ENCODE measurements around the gene ACOXL. TPM values are rescaled to one million over a fixed set of nuclear protein-coding genes. Genes with fewer than 3 reads are reported as not detected.

Gene ACOXL
- total RNA-seq, 1 experiment from 2014 or later, result not detected

GRCh38 chr2:111155610-111156009, 423.2 kb downstream of the ACOXL start:
- peaks cover 98% of the 10 kb centered on the region for H3K4me1 ChIP-seq (ENCODE audit: low read length)
- H2AFZ ChIP-seq (ENCODE audit: low read length), result no peak overlapping the region
- H3K4me3 ChIP-seq (ENCODE audit: low read length), result peak overlapping the region; percentile 23; the same call in 1 of the 2 replicates
- peak overlapping the region; percentile 95 for H3K27ac ChIP-seq (ENCODE audit: low read length)
- H3K9me2 ChIP-seq (replicated peaks; ENCODE audit: insufficient read depth, low read length), result no peaks in the 10 kb centered on the region
- no peaks in the 10 kb centered on the region for H3K27me3 ChIP-seq (ENCODE audit: low read length)
- peaks cover 82% of the 10 kb centered on the region for H4K20me1 ChIP-seq (ENCODE audit: insufficient read depth, low read depth, low read length)
- H3K36me3 ChIP-seq (ENCODE audit: insufficient read depth, low read length), result peaks cover 51% of the 10 kb centered on the region
- H3K79me2 ChIP-seq (ENCODE audit: low read length), result peaks cover 92% of the 10 kb centered on the region
- no peaks in the 10 kb centered on the region for H3K9me3 ChIP-seq (ENCODE audit: low read length)
- H3K4me2 ChIP-seq (ENCODE audit: low read depth, low read length, poor library complexity, severe bottlenecking), result peak overlapping the region; percentile 59
- no peak for DNase-seq
- H3K9ac ChIP-seq (ENCODE audit: low read length), result peak overlapping the region; percentile 43

- H3K4me2 ChIP-seq (ENCODE audit: low read depth, low read length, poor library complexity, severe bottlenecking), result peak overlapping the region; percentile 59
Observed at GRCh38 chr2:111156529-111156928, 424.2 kb downstream of the ACOXL start.

GRCh38 chr2:111157071-111157661, 424.8 kb downstream of the ACOXL start:
- H3K79me2 ChIP-seq (ENCODE audit: low read length), result peaks cover 80% of the 10 kb centered on the region
- no peaks in the 10 kb centered on the region for H3K9me2 ChIP-seq (replicated peaks; ENCODE audit: insufficient read depth, low read length)
- H3K4me3 ChIP-seq (ENCODE audit: low read length), result peak overlapping the region; percentile 40; the same call in 1 of the 2 replicates
- H3K36me3 ChIP-seq (ENCODE audit: insufficient read depth, low read length), result peaks cover 57% of the 10 kb centered on the region
- peak overlapping the region; percentile 59 for H3K4me2 ChIP-seq (ENCODE audit: low read depth, low read length, poor library complexity, severe bottlenecking)
- no peaks in the 10 kb centered on the region for H3K27me3 ChIP-seq (ENCODE audit: low read length)
- H3K27ac ChIP-seq (ENCODE audit: low read length), result peak overlapping the region; percentile 95
- peaks cover 99% of the 10 kb centered on the region for H3K4me1 ChIP-seq (ENCODE audit: low read length)
- no peaks in the 10 kb centered on the region for H3K9me3 ChIP-seq (ENCODE audit: low read length)
- H3K9ac ChIP-seq (ENCODE audit: low read length), result peak overlapping the region; percentile 51
- peaks cover 87% of the 10 kb centered on the region for H4K20me1 ChIP-seq (ENCODE audit: insufficient read depth, low read depth, low read length)
- peak; percentile 60 for DNase-seq
- no peak overlapping the region for H2AFZ ChIP-seq (ENCODE audit: low read length)

More at GRCh38 chr2:111156529-111156928, 424.2 kb downstream of the ACOXL start:
- Histone ChIP-seq H3K9ac (ENCODE audit: low read length) (peak overlapping the region; percentile 43; the same call in 1 of the 2 replicates), H4K20me1 (ENCODE audit: insufficient read depth, low read depth, low read length) (peaks cover 89% of the 10 kb centered on the region), H3K4me3 (ENCODE audit: low read length) (peak overlapping the region; percentile 20; the same call in 1 of the 2 replicates), H3K79me2 (ENCODE audit: low read length) (peaks cover 86% of the 10 kb centered on the region), H2AFZ (ENCODE audit: low read length) (no peak overlapping the region), H3K4me1 (ENCODE audit: low read length) (peaks cover 99% of the 10 kb centered on the region), H3K27ac (ENCODE audit: low read length) (peak overlapping the region; percentile 95), H3K27me3 (ENCODE audit: low read length) (no peaks in the 10 kb centered on the region), H3K9me2 (replicated peaks; ENCODE audit: insufficient read depth, low read length) (no peaks in the 10 kb centered on the region), H3K9me3 (ENCODE audit: low read length) (no peaks in the 10 kb centered on the region), H3K36me3 (ENCODE audit: insufficient read depth, low read length) (peaks cover 57% of the 10 kb centered on the region)
- no peak for DNase-seq

GRCh38 chr2:111157798-111158197, 425.4 kb downstream of the ACOXL start:
- Histone ChIP-seq H3K4me1 (ENCODE audit: low read length) (peaks cover 99% of the 10 kb centered on the region), H3K27me3 (ENCODE audit: low read length) (no peaks in the 10 kb centered on the region), H3K27ac (ENCODE audit: low read length) (peak overlapping the region; percentile 95), H3K79me2 (ENCODE audit: low read length) (peaks cover 78% of the 10 kb centered on the region), H3K9ac (ENCODE audit: low read length) (peak overlapping the region; percentile 32), H4K20me1 (ENCODE audit: insufficient read depth, low read depth, low read length) (peaks cover 88% of the 10 kb centered on the region), H3K9me2 (replicated peaks; ENCODE audit: insufficient read depth, low read length) (no peaks in the 10 kb centered on the region), H3K9me3 (ENCODE audit: low read length) (no peaks in the 10 kb centered on the region), H3K36me3 (ENCODE audit: insufficient read depth, low read length) (peaks cover 62% of the 10 kb centered on the region), H2AFZ (ENCODE audit: low read length) (no peak overlapping the region), H3K4me2 (ENCODE audit: low read depth, low read length, poor library complexity, severe bottlenecking) (peak overlapping the region; percentile 59), H3K4me3 (ENCODE audit: low read length) (peak overlapping the region; percentile 40; the same call in 1 of the 2 replicates)
- peak; percentile 82 for DNase-seq

- DNase-seq, result no peak
- Histone ChIP-seq H3K27me3 (ENCODE audit: low read length) (no peaks in the 10 kb centered on the region), H3K79me2 (ENCODE audit: low read length) (peaks cover 62% of the 10 kb centered on the region), H4K20me1 (ENCODE audit: insufficient read depth, low read depth, low read length) (peaks cover 80% of the 10 kb centered on the region), H3K4me3 (ENCODE audit: low read length) (no peak overlapping the region), H3K9me2 (replicated peaks; ENCODE audit: insufficient read depth, low read length) (no peaks in the 10 kb centered on the region), H3K27ac (ENCODE audit: low read length) (peak overlapping the region; percentile 95; the same call in 1 of the 2 replicates), H3K4me2 (ENCODE audit: low read depth, low read length, poor library complexity, severe bottlenecking) (no peak overlapping the region), H2AFZ (ENCODE audit: low read length) (no peak overlapping the region), H3K36me3 (ENCODE audit: insufficient read depth, low read length) (peaks cover 65% of the 10 kb centered on the region), H3K9me3 (ENCODE audit: low read length) (no peaks in the 10 kb centered on the region), H3K9ac (ENCODE audit: low read length) (no peak overlapping the region), H3K4me1 (ENCODE audit: low read length) (peaks cover 99% of the 10 kb centered on the region)
Observed at GRCh38 chr2:111159641-111160040, 427.3 kb downstream of the ACOXL start.

GRCh38 chr2:111160758-111161157, 428.4 kb downstream of the ACOXL start:
- peaks cover 74% of the 10 kb centered on the region for H4K20me1 ChIP-seq (ENCODE audit: insufficient read depth, low read depth, low read length)

GRCh38 chr2:111161971-111162370, 429.6 kb downstream of the ACOXL start:
- Histone ChIP-seq H3K9me2 (replicated peaks; ENCODE audit: insufficient read depth, low read length) (no peaks in the 10 kb centered on the region), H3K9ac (ENCODE audit: low read length) (no peak overlapping the region), H3K36me3 (ENCODE audit: insufficient read depth, low read length) (peaks cover 79% of the 10 kb centered on the region), H3K4me2 (ENCODE audit: low read depth, low read length, poor library complexity, severe bottlenecking) (no peak overlapping the region), H3K27ac (ENCODE audit: low read length) (peak overlapping the region; percentile 48; the same call in 1 of the 2 replicates), H4K20me1 (ENCODE audit: insufficient read depth, low read depth, low read length) (peaks cover 64% of the 10 kb centered on the region), H2AFZ (ENCODE audit: low read length) (no peak overlapping the region), H3K9me3 (ENCODE audit: low read length) (no peaks in the 10 kb centered on the region), H3K79me2 (ENCODE audit: low read length) (peaks cover 41% of the 10 kb centered on the region), H3K27me3 (ENCODE audit: low read length) (no peaks in the 10 kb centered on the region), H3K4me1 (ENCODE audit: low read length) (peaks cover 98% of the 10 kb centered on the region), H3K4me3 (ENCODE audit: low read length) (no peak overlapping the region)
- DNase-seq, result no peak

More at GRCh38 chr2:111160758-111161157, 428.4 kb downstream of the ACOXL start:
- Histone ChIP-seq H3K27ac (ENCODE audit: low read length) (no peak overlapping the region), H3K4me2 (ENCODE audit: low read depth, low read length, poor library complexity, severe bottlenecking) (no peak overlapping the region), H2AFZ (ENCODE audit: low read length) (no peak overlapping the region), H3K4me3 (ENCODE audit: low read length) (no peak overlapping the region), H3K36me3 (ENCODE audit: insufficient read depth, low read length) (peaks cover 69% of the 10 kb centered on the region), H3K27me3 (ENCODE audit: low read length) (no peaks in the 10 kb centered on the region), H3K79me2 (ENCODE audit: low read length) (peaks cover 51% of the 10 kb centered on the region), H3K9me2 (replicated peaks; ENCODE audit: insufficient read depth, low read length) (no peaks in the 10 kb centered on the region), H3K9me3 (ENCODE audit: low read length) (no peaks in the 10 kb centered on the region), H3K9ac (ENCODE audit: low read length) (no peak overlapping the region), H3K4me1 (ENCODE audit: low read length) (peaks cover 98% of the 10 kb centered on the region)
- no peak for DNase-seq

GRCh38 chr2:111162718-111163331, 430.5 kb downstream of the ACOXL start:
- H3K4me2 ChIP-seq (ENCODE audit: low read depth, low read length, poor library complexity, severe bottlenecking), result no peak overlapping the region
- no peaks in the 10 kb centered on the region for H3K9me2 ChIP-seq (replicated peaks; ENCODE audit: insufficient read depth, low read length)

More at GRCh38 chr2:111162718-111163331, 430.5 kb downstream of the ACOXL start:
- Histone ChIP-seq H3K79me2 (ENCODE audit: low read length) (peaks cover 33% of the 10 kb centered on the region), H3K36me3 (ENCODE audit: insufficient read depth, low read length) (peaks cover 78% of the 10 kb centered on the region), H3K27me3 (ENCODE audit: low read length) (no peaks in the 10 kb centered on the region), H3K9me3 (ENCODE audit: low read length) (no peaks in the 10 kb centered on the region), H3K4me3 (ENCODE audit: low read length) (no peak overlapping the region), H2AFZ (ENCODE audit: low read length) (no peak overlapping the region), H4K20me1 (ENCODE audit: insufficient read depth, low read depth, low read length) (peaks cover 61% of the 10 kb centered on the region), H3K27ac (ENCODE audit: low read length) (peak overlapping the region; percentile 48), H3K9ac (ENCODE audit: low read length) (peak overlapping the region; percentile 17; the same call in 1 of the 2 replicates), H3K4me1 (ENCODE audit: low read length) (peaks cover 98% of the 10 kb centered on the region)
- DNase-seq, result no peak
